K562 (cell line): ENCODE results near the gene PDE8A. TPM values are rescaled to one million over a fixed set of nuclear protein-coding genes. Genes with fewer than 3 reads are reported as not detected.

Experiments
- ADNP ChIP-seq: fragments of 200-800 bp; sonication (Bioruptor generic); IDR thresholded peaks from 2 replicates; pipeline ENCODE4 v1.6.1; 2016; ENCODE audit warnings: missing genetic modification characterization, missing compliant biosample characterization
- C11orf30 ChIP-seq: fragments of 450-650 bp; IDR thresholded peaks from 2 replicates; pipeline ENCODE4 v1.6.1; 2016; ENCODE audit warnings: low read depth, mild to moderate bottlenecking
- CEBPB ChIP-seq: fragments of 450-650 bp; IDR thresholded peaks from 2 replicates; pipeline ENCODE4 v1.6.1; 2016; ENCODE audit warnings: missing genetic modification characterization, missing compliant biosample characterization
- HDAC2 ChIP-seq: fragments of 450-650 bp; IDR thresholded peaks from 2 replicates; pipeline ENCODE4 v1.6.1; 2016; ENCODE audit warnings: mild to moderate bottlenecking
- JUND ChIP-seq, 2 experiments: IDR thresholded peaks; 2 replicates in 1 of 2; 3 replicates in 1 of 2; pipeline ENCODE4 v1.6.1; 2011; ENCODE audit warnings: borderline replicate concordance in 2 of 2, low read depth in 2 of 2, low read length in 2 of 2, improper control_type of control experiment in 1 of 2, missing biosample characterization in 1 of 2, missing genetic modification characterization in 1 of 2, missing genetic modification reagents in 1 of 2
- KDM1A ChIP-seq, 2 experiments: fragments of 450-650 bp; IDR thresholded peaks; 2 replicates each; pipeline ENCODE4 v1.6.1; 2016; ENCODE audit warnings: mild to moderate bottlenecking in 2 of 2
- NFE2 ChIP-seq: IDR thresholded peaks from 2 replicates; pipeline ENCODE4 v1.6.1; 2014; ENCODE audit warnings: antibody characterized with exemption, low read depth
- RAD21 ChIP-seq, 2 experiments: fragments of 250-450 bp in 1 of 2; fragments of 450-650 bp in 1 of 2; sonication (Bioruptor Pico) in 1 of 2; formaldehyde crosslinking in 1 of 2; IDR thresholded peaks in 1 of 2; conservative IDR thresholded peaks in 1 of 2; 2 replicates each; pipeline versions ENCODE4 v1.4.0 to v1.8.0; 2020 to 2022; ENCODE audit warnings: mild to moderate bottlenecking in 2 of 2, moderate library complexity in 1 of 2
- RCOR1 ChIP-seq, 2 experiments: IDR thresholded peaks; 2 replicates each; pipeline ENCODE4 v1.6.1; 2012; ENCODE audit warnings: low read depth in 2 of 2, low read length in 2 of 2, borderline replicate concordance in 1 of 2, improper control_type of control experiment in 1 of 2
- REST ChIP-seq, 2 experiments: fragments of 450-650 bp; formaldehyde crosslinking in 1 of 2; IDR thresholded peaks; 2 replicates each; pipeline versions ENCODE4 v1.4.0 to v1.6.1; 2014 to 2020; ENCODE audit warnings: mild to moderate bottlenecking in 2 of 2, borderline replicate concordance in 1 of 2, low read depth in 1 of 2
- SMAD3 ChIP-seq: fragments of 450-650 bp; formaldehyde crosslinking; conservative IDR thresholded peaks from 2 replicates; pipeline ENCODE4 v1.4.0; 2020; ENCODE audit warnings: mild to moderate bottlenecking
- SPI1 ChIP-seq: IDR thresholded peaks from 2 replicates; pipeline ENCODE4 v1.6.1; 2011; ENCODE audit warnings: low read depth, low read length, control low read depth, borderline replicate concordance
- THRAP3 ChIP-seq: fragments of 450-650 bp; IDR thresholded peaks from 2 replicates; pipeline ENCODE4 v1.6.1; 2016; ENCODE audit warnings: mild to moderate bottlenecking, inconsistent platforms, borderline replicate concordance
- ZNF24 ChIP-seq: fragments of 450-650 bp; IDR thresholded peaks from 2 replicates; pipeline ENCODE4 v1.6.1; 2016
- polyA plus RNA-seq, 8 experiments: library from polyadenylated mRNA; depleted of rRNA in 4 of 8; stranded (reverse) in 5 of 8; unstranded in 3 of 8; fragments of >200 nt; fragmentation: Nextera tagmentation in 2 of 8; fragmentation: Illumina TruSeq in 1 of 8; extraction: Ambion mirVana in 2 of 8; extraction: Trizol in 1 of 8; gene quantifications; 2 replicates each; pipeline versions ENCODE4 v1.2.1 to v1.2.3, GENCODE V29; 2011 to 2014; ENCODE audit warnings: inconsistent platforms in 1 of 8, missing spikeins in 1 of 8
- total RNA-seq, 7 experiments: library from RNA; depleted of rRNA in 6 of 7; stranded (reverse); fragments of >200 nt in 6 of 7; fragmentation: Illumina TruSeq in 2 of 7; extraction: Trizol in 2 of 7; gene quantifications; 2 replicates each; pipeline versions ENCODE4 v1.2.1 to v1.2.3, GENCODE V29; 2011 to 2021; ENCODE audit warnings: low replicate concordance in 1 of 7
- TF ChIP-seq, protein P1 (sequence below): fragments of 200-800 bp; sonication (Bioruptor generic); IDR thresholded peaks from 2 replicates; pipeline ENCODE4 v1.6.1; 2017; ENCODE audit warnings: missing genetic modification characterization, missing compliant biosample characterization
- TF ChIP-seq, protein P2 (sequence below): sonication (generic); IDR thresholded peaks from 2 replicates; pipeline ENCODE4 v1.6.1; 2016

The PDE8A gene
- total and polyA plus RNA-seq, 9 of the 15 experiments (the other 6 are each of a cell fraction or from before 2014, with no cell fraction given) = 5.9 to 40.3 (median 19.8) TPM

GRCh38 chr15:85010386-85011159 lies 28.9 kb downstream of the PDE8A start (continued):
- peak; percentile 53; the same call in 1 of the 2 replicates for TF ChIP-seq JUND (IDR thresholded peaks at IDR 0.05; ENCODE audit: borderline replicate concordance, low read depth, low read length)
- TF ChIP-seq JUND (tag; IDR thresholded peaks at IDR 0.05; ENCODE audit: borderline replicate concordance, low read depth, low read length) = no peak; the same call in 1 of the 3 replicates
- TF ChIP-seq KDM1A (IDR thresholded peaks at IDR 0.05) = no peak
- peak; percentile 34; the same call in 1 of the 2 replicates for TF ChIP-seq C11orf30
- TF ChIP-seq, protein P1, sequence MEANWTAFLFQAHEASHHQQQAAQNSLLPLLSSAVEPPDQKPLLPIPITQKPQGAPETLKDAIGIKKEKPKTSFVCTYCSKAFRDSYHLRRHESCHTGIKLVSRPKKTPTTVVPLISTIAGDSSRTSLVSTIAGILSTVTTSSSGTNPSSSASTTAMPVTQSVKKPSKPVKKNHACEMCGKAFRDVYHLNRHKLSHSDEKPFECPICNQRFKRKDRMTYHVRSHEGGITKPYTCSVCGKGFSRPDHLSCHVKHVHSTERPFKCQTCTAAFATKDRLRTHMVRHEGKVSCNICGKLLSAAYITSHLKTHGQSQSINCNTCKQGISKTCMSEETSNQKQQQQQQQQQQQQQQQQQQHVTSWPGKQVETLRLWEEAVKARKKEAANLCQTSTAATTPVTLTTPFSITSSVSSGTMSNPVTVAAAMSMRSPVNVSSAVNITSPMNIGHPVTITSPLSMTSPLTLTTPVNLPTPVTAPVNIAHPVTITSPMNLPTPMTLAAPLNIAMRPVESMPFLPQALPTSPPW (CRISPR knock-in tag) = no peak
- no peak for TF ChIP-seq THRAP3
- peak; percentile 44 to 72 for TF ChIP-seq RAD21 (CRISPR knock-in tag; conservative IDR thresholded peaks at IDR 0.05 in 1 of 2, IDR thresholded peaks at IDR 0.05 in 1 of 2)
- TF ChIP-seq RCOR1 (IDR thresholded peaks at IDR 0.05; ENCODE audit: borderline replicate concordance in 1 of 2, low read depth in 2 of 2, low read length in 2 of 2) = 0 out of 4 replicates have a peak, but pooled peaks of 1 of the 2 experiments have one; percentile 28
- peak; percentile 94 for TF ChIP-seq ZNF24
- no peak for TF ChIP-seq SMAD3
- peak; percentile 87 for TF ChIP-seq CEBPB
- peak; percentile 38; the same call in 1 of the 2 replicates for TF ChIP-seq NFE2
- 0 out of 2 replicates have a peak, but pooled peaks have one; percentile 47 for TF ChIP-seq HDAC2
- 0 out of 2 replicates have a peak, but pooled peaks have one; percentile 7 for TF ChIP-seq SPI1
- TF ChIP-seq, protein P2, sequence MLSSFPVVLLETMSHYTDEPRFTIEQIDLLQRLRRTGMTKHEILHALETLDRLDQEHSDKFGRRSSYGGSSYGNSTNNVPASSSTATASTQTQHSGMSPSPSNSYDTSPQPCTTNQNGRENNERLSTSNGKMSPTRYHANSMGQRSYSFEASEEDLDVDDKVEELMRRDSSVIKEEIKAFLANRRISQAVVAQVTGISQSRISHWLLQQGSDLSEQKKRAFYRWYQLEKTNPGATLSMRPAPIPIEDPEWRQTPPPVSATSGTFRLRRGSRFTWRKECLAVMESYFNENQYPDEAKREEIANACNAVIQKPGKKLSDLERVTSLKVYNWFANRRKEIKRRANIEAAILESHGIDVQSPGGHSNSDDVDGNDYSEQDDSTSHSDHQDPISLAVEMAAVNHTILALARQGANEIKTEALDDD = 0 out of 2 replicates have a peak, but pooled peaks have one; percentile 15
- no peak for TF ChIP-seq ADNP (tag)
- peak; percentile 57; the same call in 1 of the 2 replicates for TF ChIP-seq REST (IDR thresholded peaks at IDR 0.05; ENCODE audit: borderline replicate concordance)
- TF ChIP-seq REST (CRISPR knock-in tag; IDR thresholded peaks at IDR 0.05; ENCODE audit: low read depth) = no peak
